Umbilical cord (tissue), 2 donors: Measurements from ENCODE around the gene METRNL. TPM values are rescaled to one million over a fixed set of nuclear protein-coding genes. Genes with fewer than 3 reads are reported as not detected.
"Not testable (repeated sequence)": the region's sequence is repeated elsewhere in the genome, so short reads cannot be mapped to it uniquely, and the experiment has no call there.

Source experiments
- DNase-seq: peaks from one replicate; pipeline ENCODE4 v3.0.0-alpha.2; 2015; ENCODE audit warnings: low spot score
- total RNA-seq: library from RNA; depleted of rRNA; stranded (reverse); fragments of >200 nt; gene quantifications from one replicate; pipeline ENCODE4 v1.2.3, GENCODE V29; 2014; ENCODE audit warnings: low replicate concordance; ENCODE audit not compliant: insufficient read depth

Gene METRNL
- total RNA-seq, 1 donor from 2014 or later, result 74.2 TPM

GRCh38 chr17:83121921-83122820 is 42.8 kb downstream of the METRNL start:
- DNase-seq, result no peak

GRCh38 chr17:83122834-83123233 is 43.4 kb downstream of the METRNL start:
- no peak for DNase-seq

DNA sequence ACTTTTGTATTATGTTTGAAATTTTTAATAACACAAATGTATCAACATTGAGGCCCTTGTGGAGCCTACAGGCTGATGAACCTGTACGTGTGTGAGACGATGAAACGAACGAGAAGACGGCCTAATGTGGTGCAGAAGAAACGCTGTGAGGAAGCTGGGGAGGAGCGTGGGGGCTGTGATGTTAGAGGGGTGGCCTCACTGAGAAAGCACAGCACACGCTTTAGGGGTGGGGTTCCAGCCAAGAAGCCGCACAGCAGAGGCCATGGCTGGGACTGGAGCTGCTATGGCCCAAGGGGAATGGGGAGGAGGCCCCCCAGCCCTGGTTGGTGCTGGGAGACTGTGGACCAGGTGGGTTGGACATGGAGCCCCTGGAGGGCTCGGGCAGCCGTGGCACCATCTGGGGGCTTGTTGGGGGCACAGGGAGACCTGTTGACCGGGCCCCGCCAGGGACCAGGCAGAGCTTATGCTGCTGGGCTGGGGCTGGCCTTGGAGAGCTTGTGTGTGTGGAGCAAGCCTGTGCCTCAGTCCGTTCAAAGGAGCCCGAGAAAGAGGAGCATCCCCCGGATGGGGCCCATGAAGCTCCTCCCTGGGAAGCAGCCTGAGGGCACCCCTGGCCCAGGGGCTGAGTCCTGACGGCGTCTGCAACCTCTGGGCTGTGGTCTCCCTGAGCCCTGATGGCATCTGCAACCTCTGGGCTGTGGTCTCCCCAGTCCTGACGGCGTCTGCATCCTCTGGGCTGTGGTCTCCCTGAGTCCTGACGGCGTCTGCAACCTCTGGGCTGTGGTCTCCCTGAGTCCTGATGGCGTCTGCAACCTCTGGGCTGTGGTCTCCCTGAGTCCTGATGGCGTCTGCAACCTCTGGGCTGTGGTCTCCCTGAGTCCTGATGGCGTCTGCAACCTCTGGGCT is 44.7 kb downstream of the METRNL start:
- DNase-seq, result no peak

DNA sequence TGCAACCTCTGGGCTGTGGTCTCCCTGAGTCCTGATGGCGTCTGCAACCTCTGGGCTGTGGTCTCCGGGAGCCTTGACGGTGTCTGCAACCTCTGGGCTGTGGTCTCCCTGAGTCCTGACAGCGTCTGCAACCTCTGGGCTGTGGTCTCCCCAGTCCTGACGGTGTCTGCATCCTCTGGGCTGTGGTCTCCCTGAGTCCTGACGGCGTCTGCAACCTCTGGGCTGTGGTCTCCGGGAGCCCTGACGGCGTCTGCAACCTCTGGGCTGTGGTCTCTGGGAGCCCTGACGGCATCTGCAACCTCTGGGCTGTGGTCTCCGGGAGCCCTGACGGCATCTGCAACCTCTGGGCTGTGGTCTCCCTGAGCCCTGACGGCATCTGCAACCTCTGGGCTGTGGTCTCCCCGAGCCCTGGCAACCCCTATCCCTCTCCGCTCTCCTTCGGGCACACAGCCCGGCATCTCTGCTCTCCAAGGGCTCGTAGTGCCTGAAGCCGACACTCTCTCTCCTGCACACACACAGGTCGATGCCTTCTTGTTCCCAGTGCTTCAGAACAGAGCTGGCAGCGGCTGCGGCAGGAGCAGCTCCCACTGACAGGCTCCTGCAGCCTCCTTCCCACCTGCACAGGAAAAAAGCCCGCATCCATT is 45.6 kb downstream of the METRNL start:
- DNase-seq, result no peak

DNA sequence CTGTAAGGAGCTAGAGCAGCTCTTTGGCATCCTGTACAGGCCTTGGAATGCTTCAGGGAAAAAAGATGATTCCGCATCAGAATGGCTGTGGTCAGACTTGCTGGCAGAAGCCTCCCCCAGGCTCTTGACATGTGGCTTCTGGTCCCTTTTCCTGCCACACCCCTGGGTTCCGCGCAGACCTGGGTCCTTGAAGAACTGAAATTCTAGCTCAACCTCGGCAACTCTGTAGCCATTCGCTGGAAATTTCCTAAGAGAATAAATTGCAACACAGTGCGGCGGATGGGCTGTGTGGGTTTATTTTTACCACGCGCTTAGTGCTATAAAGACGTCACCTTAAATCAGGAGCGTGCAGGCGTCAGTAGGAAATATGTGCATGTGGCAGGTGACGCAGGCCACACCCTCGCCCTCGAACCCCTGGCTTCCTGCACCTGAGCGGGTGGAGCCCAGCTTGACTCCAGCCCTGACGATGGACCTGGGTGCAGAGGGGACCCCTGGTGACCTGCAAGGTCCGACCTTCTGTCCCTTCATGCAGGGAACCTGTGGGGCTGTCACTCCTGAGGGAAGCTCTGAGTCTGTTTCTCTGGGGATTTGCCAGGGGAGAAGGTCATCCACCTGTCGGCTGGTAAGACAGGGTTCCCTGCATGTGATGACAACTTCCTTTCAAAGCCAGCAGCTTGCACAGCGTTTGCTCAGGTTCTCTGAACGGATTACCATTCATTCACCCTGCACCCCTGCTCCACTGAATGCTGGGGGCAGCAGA is 46.3 kb downstream of the METRNL start:
- DNase-seq, result no peak

DNA sequence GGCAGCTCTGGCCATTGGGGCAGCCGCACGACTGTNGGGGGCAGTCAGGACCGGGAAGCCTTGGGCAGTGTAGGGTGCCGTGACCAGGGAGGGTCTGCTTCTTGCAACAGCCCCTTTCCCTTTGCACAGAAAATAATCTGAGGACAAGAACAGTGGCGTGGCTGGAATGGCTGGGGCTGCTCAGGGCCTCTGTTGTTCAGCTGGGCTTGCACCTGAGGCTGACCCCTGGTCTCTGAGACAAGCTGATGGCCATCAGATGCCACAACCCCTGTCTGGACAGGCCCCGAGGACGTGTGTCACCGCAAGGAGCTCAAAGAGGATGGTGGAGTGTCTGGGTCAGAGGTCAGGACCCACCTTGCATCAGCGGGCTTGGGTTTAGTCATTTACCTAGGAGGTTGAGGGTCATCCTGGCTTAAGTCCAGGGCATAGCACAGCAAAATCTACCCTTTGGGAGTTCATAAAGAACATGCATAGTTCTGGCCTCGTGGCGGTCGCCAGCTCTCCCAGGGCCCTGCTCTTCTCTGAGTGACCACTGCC is 46.9 kb downstream of the METRNL start:
- DNase-seq, result no peak

- DNase-seq, result no peak
Measured at GRCh38 chr17:83127431-83128160, 48.2 kb downstream of the METRNL start.

DNA sequence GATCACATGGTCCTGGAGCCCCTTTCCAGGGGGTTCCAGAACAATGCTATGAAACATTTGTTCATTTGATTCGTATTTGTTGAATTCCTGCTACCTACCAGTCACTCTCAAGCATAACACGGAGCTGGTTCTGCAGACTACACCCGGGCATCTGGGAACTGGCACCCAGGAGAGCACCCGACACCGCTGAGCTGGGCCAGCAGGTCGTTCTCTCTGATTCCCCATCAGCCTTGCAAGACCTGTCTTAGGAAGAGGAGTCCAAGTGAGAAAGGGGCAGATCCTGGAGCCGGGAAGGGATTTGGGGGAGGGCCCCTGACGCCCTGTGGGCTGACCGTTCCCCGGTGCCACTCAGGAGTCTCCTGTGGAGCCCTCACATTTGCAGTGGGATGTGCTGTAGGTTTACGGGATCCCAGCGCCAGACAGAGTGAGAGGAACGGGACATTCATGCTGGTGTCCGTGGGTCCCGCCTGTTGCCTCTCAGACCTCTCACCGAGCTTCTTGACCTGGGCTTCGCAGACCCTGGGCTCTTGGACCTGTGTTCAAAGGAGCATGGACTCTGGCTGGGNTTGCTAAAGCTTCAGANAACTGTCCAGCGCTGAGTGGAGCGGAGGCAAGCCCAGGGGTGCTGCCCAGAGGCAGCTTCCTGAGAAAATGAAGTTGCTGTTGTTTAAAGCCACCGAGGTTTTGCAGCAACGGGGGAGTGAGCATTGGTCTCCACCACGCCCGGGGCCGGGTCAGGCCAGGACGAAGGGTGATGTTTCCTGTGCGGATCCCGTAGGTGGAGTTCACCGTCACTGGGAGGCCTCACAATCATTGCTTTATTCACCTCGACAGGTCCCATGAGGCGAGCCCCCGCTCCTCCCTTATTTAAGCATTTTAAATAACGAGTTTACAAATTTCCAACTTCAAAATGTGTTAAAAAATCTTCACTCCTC is 49.2 kb downstream of the METRNL start:
- DNase-seq, result no peak

DNA sequence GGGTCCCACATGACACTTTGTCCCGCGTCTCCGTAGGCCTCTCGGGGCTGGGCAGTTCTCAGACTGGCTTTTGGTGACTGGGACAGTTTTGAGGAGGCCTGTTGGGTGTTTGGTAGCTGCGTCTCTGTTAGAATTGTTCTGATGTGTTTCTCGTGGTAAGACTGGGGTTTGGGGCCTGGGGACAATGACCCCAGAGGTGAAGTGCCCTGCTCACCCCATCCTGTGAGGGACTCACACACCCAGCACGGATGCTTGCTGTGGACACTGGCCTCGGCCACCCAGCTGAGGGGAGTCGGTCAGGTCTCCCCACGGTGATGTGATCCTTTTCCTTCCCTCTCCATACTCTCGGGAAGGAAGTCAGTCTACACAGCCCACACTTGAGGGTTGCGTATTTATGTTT is 50.3 kb downstream of the METRNL start:
- no peak for DNase-seq

- DNase-seq, result no peak
Measured at GRCh38 chr17:83131401-83132011, 52.1 kb downstream of the METRNL start.

- DNase-seq, result no peak
Measured at GRCh38 chr17:83132251-83133081, 53.1 kb downstream of the METRNL start.

GRCh38 chr17:83133302-83134121 is 54.1 kb downstream of the METRNL start:
- no peak for DNase-seq

DNA sequence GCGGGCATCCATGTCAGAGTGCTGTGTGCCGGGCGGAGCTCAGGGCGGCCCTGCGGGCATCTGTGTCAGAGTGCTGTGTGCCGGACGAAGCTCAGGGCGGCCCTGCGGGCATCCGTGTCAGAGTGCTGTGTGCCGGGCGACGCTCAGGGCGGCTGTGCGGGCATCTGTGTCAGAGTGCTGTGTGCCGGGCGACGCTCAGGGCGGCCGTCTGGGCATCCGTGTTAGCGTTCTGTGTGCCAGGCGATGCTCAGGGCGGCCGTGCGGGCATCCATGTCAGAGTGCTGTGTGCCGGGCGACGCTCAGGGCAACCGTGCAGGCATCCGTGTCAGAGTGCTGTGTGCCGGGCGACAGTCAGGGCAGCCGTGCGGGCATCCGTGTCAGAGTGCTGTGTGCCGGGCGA is 55.0 kb downstream of the METRNL start:
- DNase-seq, result not testable (repeated sequence)

DNA sequence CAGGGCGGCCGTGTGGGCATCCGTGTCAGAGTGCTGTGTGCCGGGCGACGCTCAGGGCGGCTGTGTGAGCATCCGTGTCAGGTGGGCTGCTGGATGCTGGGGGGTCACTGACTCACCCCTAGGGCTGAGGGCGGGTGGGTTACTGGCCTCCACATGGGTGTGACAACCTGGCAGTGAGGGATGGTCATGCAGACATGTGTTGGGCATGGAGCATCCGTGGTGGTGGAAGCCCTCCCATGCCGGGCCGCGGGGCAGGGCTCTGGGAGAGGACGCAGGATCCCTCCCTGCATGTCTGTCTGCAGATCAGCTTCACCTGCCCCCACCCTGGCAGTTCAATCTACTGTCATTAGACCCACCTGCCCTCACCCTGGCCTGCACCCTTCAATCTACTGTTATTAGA is 56.3 kb downstream of the METRNL start:
- DNase-seq, result no peak

GRCh38 chr17:83136156-83136555 is 56.7 kb downstream of the METRNL start:
- no peak for DNase-seq

DNA sequence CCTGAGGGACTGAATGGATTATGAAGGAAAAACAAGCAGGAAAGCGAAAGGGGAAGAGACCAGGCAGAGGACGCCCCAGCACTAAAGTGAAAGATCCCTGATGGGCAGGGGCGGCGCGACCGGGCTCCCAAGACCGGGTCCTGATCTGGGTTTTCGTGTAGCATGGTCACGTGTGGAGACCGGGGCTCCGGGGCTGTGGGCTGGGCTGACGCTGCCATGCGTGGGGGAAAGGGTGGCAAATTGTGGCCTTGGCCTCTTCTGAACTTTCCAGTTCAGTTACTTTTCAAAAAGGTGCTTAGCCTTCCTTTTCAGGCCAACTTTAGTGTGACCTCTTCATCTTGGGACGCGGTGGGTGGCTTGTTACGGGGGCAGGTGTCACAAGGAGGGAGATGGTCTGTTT is 57.5 kb downstream of the METRNL start:
- no peak for DNase-seq

GRCh38 chr17:83137523-83137922 is 58.1 kb downstream of the METRNL start:
- DNase-seq, result no peak
